SK-N-SH treated with all-trans-retinoic acid at 6 μM for 48 hours (cell line): ENCODE measurements around the gene WDR36.

Source experiments
- ARNTL ChIP-seq: fragments of 450-650 bp; formaldehyde crosslinking; IDR thresholded peaks from 2 replicates; pipeline ENCODE4 v1.5.0; 2020; ENCODE audit warnings: low read depth, mild to moderate bottlenecking, moderate library complexity, borderline replicate concordance
- BACH2 ChIP-seq: fragments of 250-450 bp; sonication (Bioruptor Pico); IDR thresholded peaks from 2 replicates; pipeline ENCODE4 v1.9.0; 2021; ENCODE audit warnings: mild to moderate bottlenecking, borderline replicate concordance
- RARB ChIP-seq: fragments of 250-450 bp; sonication (Bioruptor Pico); IDR thresholded peaks from 2 replicates; pipeline ENCODE4 v1.8.0; 2021; ENCODE audit warnings: mild to moderate bottlenecking, moderate library complexity
- TCF4 ChIP-seq: fragments of 250-450 bp; sonication (Bioruptor Pico); IDR thresholded peaks from 2 replicates; pipeline ENCODE4 v1.8.0; 2021; ENCODE audit warnings: mild to moderate bottlenecking, moderate library complexity, borderline replicate concordance
- TOX ChIP-seq: fragments of 250-450 bp; sonication (Bioruptor Pico); IDR thresholded peaks from 2 replicates; pipeline ENCODE4 v1.8.0; 2021; ENCODE audit warnings: mild to moderate bottlenecking, moderate library complexity, borderline replicate concordance
- ZFP30 ChIP-seq: fragments of 450-650 bp; formaldehyde crosslinking; IDR thresholded peaks from 2 replicates; pipeline ENCODE4 v1.5.0; 2022; ENCODE audit warnings: mild to moderate bottlenecking, moderate library complexity
- ZNF565 ChIP-seq: fragments of 450-650 bp; formaldehyde crosslinking; conservative IDR thresholded peaks from 2 replicates; pipeline ENCODE4 v1.5.0; 2020; ENCODE audit warnings: low read depth, mild to moderate bottlenecking, moderate library complexity
- ZNF8 ChIP-seq: fragments of 450-650 bp; formaldehyde crosslinking; IDR thresholded peaks from 2 replicates; pipeline ENCODE4 v1.5.0; 2020; ENCODE audit warnings: mild to moderate bottlenecking, moderate library complexity
- TF ChIP-seq, protein P1 (sequence below): fragments of 250-450 bp; sonication (Bioruptor Pico); IDR thresholded peaks from 2 replicates; pipeline ENCODE4 v1.5.1; 2021; ENCODE audit warnings: mild to moderate bottlenecking, moderate library complexity
- TF ChIP-seq, protein P2 (sequence below): fragments of 250-450 bp; sonication (Bioruptor Pico); IDR thresholded peaks from 2 replicates; pipeline ENCODE4 v1.5.0; 2020; ENCODE audit warnings: mild to moderate bottlenecking, moderate library complexity

DNA sequence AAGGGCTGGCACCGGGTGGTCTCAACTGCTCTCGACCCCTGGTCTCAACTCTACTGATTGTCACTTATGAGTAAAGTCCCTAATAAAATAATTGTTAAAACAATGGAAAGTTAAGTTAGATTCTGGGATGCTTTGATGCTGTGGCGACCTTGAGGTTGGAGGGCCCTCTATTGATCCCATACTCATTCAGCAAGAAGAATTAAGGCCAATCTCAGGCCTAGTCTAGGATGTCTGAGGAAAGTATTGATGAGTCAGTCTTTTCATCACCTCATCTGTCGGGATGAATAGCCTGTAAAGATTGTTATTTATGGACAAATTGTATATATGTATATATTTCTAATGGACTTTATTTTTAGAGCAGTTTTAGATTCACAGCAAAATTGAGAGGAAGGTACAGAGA lies 50.8 kb downstream of the WDR36 start:
- TF ChIP-seq ARNTL (CRISPR knock-in tag) (no peak), RARB (CRISPR knock-in tag) (no peak), BACH2 (no peak), TCF4 (no peak), ZNF565 (no peak), ZFP30 (CRISPR knock-in tag) (no peak), ZNF8 (CRISPR knock-in tag) (no peak), TOX (no peak)
- TF ChIP-seq, protein P1, sequence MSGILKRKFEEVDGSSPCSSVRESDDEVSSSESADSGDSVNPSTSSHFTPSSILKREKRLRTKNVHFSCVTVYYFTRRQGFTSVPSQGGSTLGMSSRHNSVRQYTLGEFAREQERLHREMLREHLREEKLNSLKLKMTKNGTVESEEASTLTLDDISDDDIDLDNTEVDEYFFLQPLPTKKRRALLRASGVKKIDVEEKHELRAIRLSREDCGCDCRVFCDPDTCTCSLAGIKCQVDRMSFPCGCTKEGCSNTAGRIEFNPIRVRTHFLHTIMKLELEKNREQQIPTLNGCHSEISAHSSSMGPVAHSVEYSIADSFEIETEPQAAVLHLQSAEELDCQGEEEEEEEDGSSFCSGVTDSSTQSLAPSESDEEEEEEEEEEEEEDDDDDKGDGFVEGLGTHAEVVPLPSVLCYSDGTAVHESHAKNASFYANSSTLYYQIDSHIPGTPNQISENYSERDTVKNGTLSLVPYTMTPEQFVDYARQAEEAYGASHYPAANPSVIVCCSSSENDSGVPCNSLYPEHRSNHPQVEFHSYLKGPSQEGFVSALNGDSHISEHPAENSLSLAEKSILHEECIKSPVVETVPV (CRISPR knock-in tag), result no peak
- TF ChIP-seq, protein P2, sequence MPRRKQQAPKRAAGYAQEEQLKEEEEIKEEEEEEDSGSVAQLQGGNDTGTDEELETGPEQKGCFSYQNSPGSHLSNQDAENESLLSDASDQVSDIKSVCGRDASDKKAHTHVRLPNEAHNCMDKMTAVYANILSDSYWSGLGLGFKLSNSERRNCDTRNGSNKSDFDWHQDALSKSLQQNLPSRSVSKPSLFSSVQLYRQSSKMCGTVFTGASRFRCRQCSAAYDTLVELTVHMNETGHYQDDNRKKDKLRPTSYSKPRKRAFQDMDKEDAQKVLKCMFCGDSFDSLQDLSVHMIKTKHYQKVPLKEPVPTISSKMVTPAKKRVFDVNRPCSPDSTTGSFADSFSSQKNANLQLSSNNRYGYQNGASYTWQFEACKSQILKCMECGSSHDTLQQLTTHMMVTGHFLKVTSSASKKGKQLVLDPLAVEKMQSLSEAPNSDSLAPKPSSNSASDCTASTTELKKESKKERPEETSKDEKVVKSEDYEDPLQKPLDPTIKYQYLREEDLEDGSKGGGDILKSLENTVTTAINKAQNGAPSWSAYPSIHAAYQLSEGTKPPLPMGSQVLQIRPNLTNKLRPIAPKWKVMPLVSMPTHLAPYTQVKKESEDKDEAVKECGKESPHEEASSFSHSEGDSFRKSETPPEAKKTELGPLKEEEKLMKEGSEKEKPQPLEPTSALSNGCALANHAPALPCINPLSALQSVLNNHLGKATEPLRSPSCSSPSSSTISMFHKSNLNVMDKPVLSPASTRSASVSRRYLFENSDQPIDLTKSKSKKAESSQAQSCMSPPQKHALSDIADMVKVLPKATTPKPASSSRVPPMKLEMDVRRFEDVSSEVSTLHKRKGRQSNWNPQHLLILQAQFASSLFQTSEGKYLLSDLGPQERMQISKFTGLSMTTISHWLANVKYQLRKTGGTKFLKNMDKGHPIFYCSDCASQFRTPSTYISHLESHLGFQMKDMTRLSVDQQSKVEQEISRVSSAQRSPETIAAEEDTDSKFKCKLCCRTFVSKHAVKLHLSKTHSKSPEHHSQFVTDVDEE (CRISPR knock-in tag), result no peak
